Progenitor cell of endocrine pancreas (in vitro differentiated cells): Measurements from ENCODE around the gene CLIC6. TPM values are rescaled to one million over a fixed set of nuclear protein-coding genes. Genes with fewer than 3 reads are reported as not detected.

Experiments
- DNase-seq: peaks from one replicate; pipeline ENCODE4 v3.0.0; 2021; ENCODE audit warnings: low spot score; ENCODE audit not compliant: unreplicated experiment
- H3K27ac Mint-ChIP-seq: 2 replicates; pipeline ENCODE4 v1.8.0; 2021; ENCODE audit warnings: mild to moderate bottlenecking, moderate library complexity, mixed read lengths
- H3K27me3 Mint-ChIP-seq: 2 replicates; pipeline ENCODE4 v1.8.0; 2021; ENCODE audit warnings: mixed read lengths
- H3K36me3 Mint-ChIP-seq: 2 replicates; pipeline ENCODE4 v1.8.0; 2022; ENCODE audit warnings: mixed read lengths; ENCODE audit not compliant: insufficient read depth
- H3K4me1 Mint-ChIP-seq: 2 replicates; pipeline ENCODE4 v1.8.0; 2021; ENCODE audit warnings: low read depth, mixed read lengths
- H3K4me3 Mint-ChIP-seq: 2 replicates; pipeline ENCODE4 v1.8.0; 2021; ENCODE audit warnings: low read depth, mild to moderate bottlenecking, moderate library complexity, mixed read lengths
- H3K9me3 Mint-ChIP-seq: 2 replicates; pipeline ENCODE4 v1.8.0; 2021; ENCODE audit warnings: low read depth, mixed read lengths
- total RNA-seq: library from RNA; stranded (reverse); gene quantifications from 2 replicates; pipeline ENCODE4 v1.2.1, GENCODE V29; 2021
- TF ChIP-seq, protein P1 (sequence below): fragments of 200-600 bp; sonication (generic); IDR thresholded peaks from one replicate; pipeline ENCODE4 v1.5.0; 2021; ENCODE audit warnings: antibody characterized with exemption, mild to moderate bottlenecking; ENCODE audit not compliant: unreplicated experiment

Gene CLIC6
- total RNA-seq, 1 donor from 2014 or later: 14.1 TPM

DNA sequence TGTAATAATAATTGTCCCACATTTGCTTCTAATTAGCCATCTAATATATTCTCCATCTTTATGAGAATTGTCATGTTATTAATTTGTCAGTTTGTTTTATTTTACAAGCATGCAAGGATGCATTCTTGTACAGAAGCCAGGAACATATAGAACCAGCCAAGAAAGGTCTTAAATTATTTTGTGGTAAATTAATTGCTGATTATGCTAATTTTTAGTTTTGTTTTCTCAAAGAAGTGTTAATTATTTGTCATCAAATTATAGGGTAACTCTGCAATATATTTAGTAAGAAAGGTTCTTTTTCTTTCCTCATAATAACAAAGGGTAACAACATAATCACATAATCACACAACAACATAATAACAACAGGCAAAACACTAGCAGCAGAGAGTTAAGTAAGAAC is 5.7 kb downstream of the CLIC6 start:
- no peak overlapping the region for H3K4me3 Mint-ChIP-seq
- no peak for DNase-seq
- H3K27me3 Mint-ChIP-seq: peaks cover 25% of the 10 kb centered on the region

DNA sequence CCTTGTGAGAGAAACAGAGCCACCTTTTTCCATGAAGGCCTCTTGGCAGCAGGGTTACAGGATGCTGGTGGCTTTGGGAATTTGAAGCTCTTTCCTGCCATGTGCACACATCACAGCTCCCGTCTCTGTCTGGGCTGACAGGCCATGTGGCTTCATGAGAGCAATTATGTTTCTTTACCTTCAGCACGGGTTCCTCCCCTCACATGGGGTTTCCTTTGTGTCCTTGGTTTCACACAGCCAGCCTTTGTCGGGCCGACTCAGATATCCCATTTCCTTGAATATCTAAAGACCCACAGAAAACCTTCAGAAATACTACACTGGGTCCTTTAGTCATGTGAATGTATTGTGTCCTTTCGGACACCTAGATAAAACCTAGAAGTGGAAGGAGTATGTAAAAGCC is 7.1 kb downstream of the CLIC6 start:
- peaks cover 4% of the 10 kb centered on the region for H3K4me1 Mint-ChIP-seq
- H3K36me3 Mint-ChIP-seq: peaks cover 8% of the 10 kb centered on the region
- H3K4me3 Mint-ChIP-seq: no peak overlapping the region
- peaks cover 22% of the 10 kb centered on the region for H3K27me3 Mint-ChIP-seq
- H3K27ac Mint-ChIP-seq: no peak overlapping the region
- peaks cover 9% of the 10 kb centered on the region for H3K9me3 Mint-ChIP-seq
- no peak for DNase-seq
- TF ChIP-seq, protein P1, sequence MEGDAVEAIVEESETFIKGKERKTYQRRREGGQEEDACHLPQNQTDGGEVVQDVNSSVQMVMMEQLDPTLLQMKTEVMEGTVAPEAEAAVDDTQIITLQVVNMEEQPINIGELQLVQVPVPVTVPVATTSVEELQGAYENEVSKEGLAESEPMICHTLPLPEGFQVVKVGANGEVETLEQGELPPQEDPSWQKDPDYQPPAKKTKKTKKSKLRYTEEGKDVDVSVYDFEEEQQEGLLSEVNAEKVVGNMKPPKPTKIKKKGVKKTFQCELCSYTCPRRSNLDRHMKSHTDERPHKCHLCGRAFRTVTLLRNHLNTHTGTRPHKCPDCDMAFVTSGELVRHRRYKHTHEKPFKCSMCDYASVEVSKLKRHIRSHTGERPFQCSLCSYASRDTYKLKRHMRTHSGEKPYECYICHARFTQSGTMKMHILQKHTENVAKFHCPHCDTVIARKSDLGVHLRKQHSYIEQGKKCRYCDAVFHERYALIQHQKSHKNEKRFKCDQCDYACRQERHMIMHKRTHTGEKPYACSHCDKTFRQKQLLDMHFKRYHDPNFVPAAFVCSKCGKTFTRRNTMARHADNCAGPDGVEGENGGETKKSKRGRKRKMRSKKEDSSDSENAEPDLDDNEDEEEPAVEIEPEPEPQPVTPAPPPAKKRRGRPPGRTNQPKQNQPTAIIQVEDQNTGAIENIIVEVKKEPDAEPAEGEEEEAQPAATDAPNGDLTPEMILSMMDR: no peak

More for the DNA sequence above, 5.7 kb downstream of the CLIC6 start:
- Mint-ChIP-seq H3K4me1 (peaks cover 4% of the 10 kb centered on the region), H3K27ac (no peak overlapping the region), H3K36me3 (peaks cover 6% of the 10 kb centered on the region), H3K9me3 (peaks cover 3% of the 10 kb centered on the region)
- TF ChIP-seq, protein P1: no peak

DNA sequence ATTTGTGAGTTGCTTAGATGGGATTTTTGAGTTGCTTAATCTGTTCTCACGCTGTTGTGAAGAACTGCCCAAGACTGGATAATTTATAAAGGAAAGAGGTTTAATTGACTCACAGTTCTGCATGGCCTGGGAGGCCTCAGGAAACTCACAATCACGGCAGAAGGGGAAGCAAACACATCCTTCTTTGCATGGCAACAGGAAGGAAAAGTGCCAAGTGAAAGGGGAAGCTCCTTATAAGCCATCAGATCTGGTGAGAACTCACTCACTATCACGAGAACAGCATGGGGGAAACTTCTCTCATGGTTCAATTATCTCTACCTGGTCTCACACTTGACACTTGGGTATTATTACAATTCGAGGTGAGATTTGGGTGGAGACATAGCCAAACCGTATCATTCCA is 10.3 kb downstream of the CLIC6 start:
- peaks cover 20% of the 10 kb centered on the region for H3K9me3 Mint-ChIP-seq
- H3K27ac Mint-ChIP-seq: no peak overlapping the region
- no peaks in the 10 kb centered on the region for H3K27me3 Mint-ChIP-seq
- TF ChIP-seq, protein P1: no peak
- H3K4me1 Mint-ChIP-seq: peaks cover under 1% of the 10 kb centered on the region
- DNase-seq: no peak
- peaks cover 15% of the 10 kb centered on the region for H3K36me3 Mint-ChIP-seq
- no peak overlapping the region for H3K4me3 Mint-ChIP-seq

DNA sequence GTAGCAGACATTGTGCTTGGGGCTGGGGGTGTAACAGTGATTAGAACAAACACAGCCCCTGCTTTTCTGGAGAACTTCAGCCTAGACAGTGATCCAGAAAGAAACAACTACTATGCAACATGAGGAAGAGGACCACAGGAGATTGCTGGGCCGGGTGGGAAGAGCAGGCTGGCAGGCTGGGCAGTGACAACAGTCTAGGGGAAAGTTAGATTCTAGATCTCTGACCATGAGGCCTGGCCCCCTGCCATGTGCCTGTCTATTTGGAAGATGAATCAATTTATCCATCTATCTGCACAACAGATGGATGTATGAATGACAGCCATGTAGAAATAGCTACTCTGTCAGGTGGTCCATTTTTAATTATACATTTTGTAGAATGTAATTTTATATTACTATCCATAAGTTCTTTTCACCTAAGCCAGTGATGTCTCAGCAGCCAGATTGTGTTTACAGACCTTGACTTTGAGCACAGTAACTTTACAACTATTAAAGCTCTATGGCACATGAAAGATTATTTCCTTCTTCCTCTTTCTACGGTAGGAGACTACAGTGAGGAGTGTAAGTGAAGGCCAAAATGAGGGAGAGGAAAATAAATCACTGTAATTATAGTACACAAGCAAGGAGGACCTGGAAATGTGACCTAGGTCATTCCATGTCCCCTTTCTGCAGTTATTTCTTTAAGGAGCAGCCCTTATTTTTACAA is 15.5 kb downstream of the CLIC6 start:
- H3K36me3 Mint-ChIP-seq: peaks cover 15% of the 10 kb centered on the region
- peaks cover 2% of the 10 kb centered on the region for H3K4me1 Mint-ChIP-seq
- H3K4me3 Mint-ChIP-seq: no peak overlapping the region
- peaks cover 19% of the 10 kb centered on the region for H3K9me3 Mint-ChIP-seq
- TF ChIP-seq, protein P1: no peak
- no peak for DNase-seq
- H3K27ac Mint-ChIP-seq: no peak overlapping the region
- H3K27me3 Mint-ChIP-seq: no peaks in the 10 kb centered on the region

DNA sequence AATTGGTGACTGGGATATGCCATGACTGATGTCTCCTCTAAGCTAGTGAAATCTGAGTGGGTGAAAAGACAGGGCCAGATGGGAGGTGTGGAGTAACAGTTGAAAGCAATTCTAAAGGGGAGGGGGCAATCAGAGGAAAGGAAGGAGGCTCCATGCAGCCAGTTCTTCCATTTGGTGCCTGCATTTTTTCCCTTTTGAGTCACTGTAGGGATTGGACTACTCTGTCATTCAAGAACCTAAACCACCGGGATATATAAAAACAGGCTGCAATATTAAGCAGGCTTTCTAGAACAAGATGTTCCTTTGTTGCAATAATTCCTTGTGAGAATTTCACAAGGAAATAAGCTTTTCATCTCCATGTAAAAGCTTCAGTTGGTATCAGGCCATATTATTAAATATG is 18.3 kb downstream of the CLIC6 start:
- H3K27ac Mint-ChIP-seq: no peak overlapping the region
- no peak for DNase-seq
- no peaks in the 10 kb centered on the region for H3K27me3 Mint-ChIP-seq
- peaks cover 7% of the 10 kb centered on the region for H3K9me3 Mint-ChIP-seq
- H3K4me3 Mint-ChIP-seq: no peak overlapping the region
- H3K36me3 Mint-ChIP-seq: peaks cover 7% of the 10 kb centered on the region
- peaks cover 22% of the 10 kb centered on the region for H3K4me1 Mint-ChIP-seq
- TF ChIP-seq, protein P1: no peak
